ENCODE measurements around the gene AIF1L.
"Not testable (repeated sequence)": the region's sequence is repeated elsewhere in the genome, so short reads cannot be mapped to it uniquely, and the experiment has no call there.

The AIF1L gene

DNA sequence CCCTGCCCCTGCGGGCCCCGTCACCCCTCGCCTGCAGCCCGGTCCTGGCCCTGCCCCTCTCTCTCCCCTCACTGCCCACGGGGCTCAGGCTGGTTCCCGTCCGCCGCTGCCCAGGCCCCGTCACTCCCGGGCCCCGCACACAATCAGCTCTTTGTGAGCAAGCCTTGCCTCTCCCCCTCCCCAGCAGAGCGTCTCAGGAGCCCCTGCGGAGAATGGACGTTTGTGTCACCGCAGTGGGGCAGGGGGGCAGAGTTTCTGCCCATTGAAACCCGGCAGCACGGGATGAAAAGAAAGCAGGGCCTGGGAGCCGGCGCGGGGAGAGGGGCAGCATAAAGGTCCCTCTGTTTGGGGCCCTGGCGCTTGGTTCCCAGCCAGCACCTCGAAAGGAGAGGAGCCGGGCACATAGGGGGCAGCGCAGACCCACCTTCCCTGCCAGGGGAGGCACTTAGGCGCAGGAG is 15.6 kb downstream of the AIF1L start:
- no peaks in the 10 kb centered on the region for H3K27me3 ChIP-seq (replicated peaks; ENCODE audit: control insufficient read depth, insufficient read depth, low read length, poor library complexity, severe bottlenecking)
- H3K9me3 ChIP-seq (ENCODE audit: control insufficient read depth, low read length), result no peaks in the 10 kb centered on the region
- no peaks in the 10 kb centered on the region for H3K36me3 ChIP-seq (ENCODE audit: control insufficient read depth, insufficient read depth, low read length)
- no peaks in the 10 kb centered on the region for H3K4me1 ChIP-seq (ENCODE audit: control insufficient read depth, insufficient read depth, low read length, poor library complexity, severe bottlenecking)
- no peak overlapping the region for H3K27ac ChIP-seq (ENCODE audit: insufficient read depth, low read length, poor library complexity, severe bottlenecking)
- no peak overlapping the region for H3K4me3 ChIP-seq (ENCODE audit: insufficient read depth, low read depth, low read length, poor library complexity, severe bottlenecking)
- DNase-seq, result no peak

- Histone ChIP-seq H3K36me3 (ENCODE audit: control insufficient read depth, insufficient read depth, low read length) (no peaks in the 10 kb centered on the region), H3K4me1 (ENCODE audit: control insufficient read depth, insufficient read depth, low read length, poor library complexity, severe bottlenecking) (no peaks in the 10 kb centered on the region), H3K9me3 (ENCODE audit: control insufficient read depth, low read length) (no peaks in the 10 kb centered on the region), H3K27ac (ENCODE audit: insufficient read depth, low read length, poor library complexity, severe bottlenecking) (no peak overlapping the region), H3K4me3 (ENCODE audit: insufficient read depth, low read depth, low read length, poor library complexity, severe bottlenecking) (no peak overlapping the region), H3K27me3 (replicated peaks; ENCODE audit: control insufficient read depth, insufficient read depth, low read length, poor library complexity, severe bottlenecking) (no peaks in the 10 kb centered on the region)
- no peak for DNase-seq
Observed at GRCh38 chr9:131112374-131113154, 16.2 kb downstream of the AIF1L start.

- Histone ChIP-seq H3K36me3 (ENCODE audit: control insufficient read depth, insufficient read depth, low read length) (no peaks in the 10 kb centered on the region), H3K4me1 (ENCODE audit: control insufficient read depth, insufficient read depth, low read length, poor library complexity, severe bottlenecking) (no peaks in the 10 kb centered on the region), H3K27me3 (replicated peaks; ENCODE audit: control insufficient read depth, insufficient read depth, low read length, poor library complexity, severe bottlenecking) (no peaks in the 10 kb centered on the region), H3K4me3 (ENCODE audit: insufficient read depth, low read depth, low read length, poor library complexity, severe bottlenecking) (no peak overlapping the region), H3K9me3 (ENCODE audit: control insufficient read depth, low read length) (no peaks in the 10 kb centered on the region), H3K27ac (ENCODE audit: insufficient read depth, low read length, poor library complexity, severe bottlenecking) (no peak overlapping the region)
- no peak for DNase-seq
Observed at GRCh38 chr9:131113655-131114054, 17.3 kb downstream of the AIF1L start.

DNA sequence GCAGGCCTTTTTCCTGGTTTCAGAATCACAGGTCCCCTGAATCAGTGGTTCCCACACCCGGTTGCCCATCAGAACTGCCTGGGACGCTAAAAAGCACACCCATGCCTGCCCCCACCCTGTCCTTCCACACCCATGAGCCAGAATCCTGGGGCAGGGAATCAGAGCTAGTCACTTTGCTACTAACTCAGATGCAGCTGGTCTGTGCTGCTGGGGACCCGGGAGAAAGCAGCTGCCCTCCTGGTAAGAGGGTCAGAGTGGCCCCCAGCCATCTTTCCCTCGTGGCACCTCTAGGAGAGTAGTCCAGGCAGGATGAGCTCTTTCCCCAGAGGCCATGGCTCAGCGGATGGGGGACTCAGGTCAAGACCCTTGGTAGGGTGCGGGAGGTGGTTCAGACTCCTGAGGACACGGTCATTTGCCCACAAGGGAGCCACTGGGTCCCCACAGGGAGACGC is 17.8 kb downstream of the AIF1L start:
- H3K27ac ChIP-seq (ENCODE audit: insufficient read depth, low read length, poor library complexity, severe bottlenecking), result no peak overlapping the region
- H3K4me3 ChIP-seq (ENCODE audit: insufficient read depth, low read depth, low read length, poor library complexity, severe bottlenecking), result no peak overlapping the region
- no peaks in the 10 kb centered on the region for H3K27me3 ChIP-seq (replicated peaks; ENCODE audit: control insufficient read depth, insufficient read depth, low read length, poor library complexity, severe bottlenecking)
- H3K36me3 ChIP-seq (ENCODE audit: control insufficient read depth, insufficient read depth, low read length), result no peaks in the 10 kb centered on the region
- no peaks in the 10 kb centered on the region for H3K9me3 ChIP-seq (ENCODE audit: control insufficient read depth, low read length)
- DNase-seq, result no peak
- no peaks in the 10 kb centered on the region for H3K4me1 ChIP-seq (ENCODE audit: control insufficient read depth, insufficient read depth, low read length, poor library complexity, severe bottlenecking)

DNA sequence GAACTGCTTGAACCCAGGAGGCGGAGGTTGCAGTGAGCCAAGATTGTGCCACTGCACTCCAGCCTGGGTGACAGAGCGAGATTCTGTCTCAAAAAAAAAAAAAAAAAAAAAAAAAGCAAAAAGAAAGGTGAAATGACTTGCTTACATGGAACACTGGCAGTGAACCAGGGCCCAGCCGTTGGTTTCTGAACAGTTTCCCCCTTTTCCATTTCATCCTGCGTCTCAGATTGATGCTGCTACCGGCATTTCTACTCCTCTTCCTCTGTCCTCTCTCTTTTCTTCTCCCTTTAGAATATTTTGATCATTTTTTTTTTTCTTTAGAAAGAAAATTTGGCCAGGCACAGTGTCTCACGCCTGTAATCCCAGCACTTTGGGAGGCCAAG is 19.0 kb downstream of the AIF1L start:
- not testable (repeated sequence) for H3K27me3 ChIP-seq (replicated peaks; ENCODE audit: control insufficient read depth, insufficient read depth, low read length, poor library complexity, severe bottlenecking)

GRCh38 chr9:131116281-131117120 is 20.2 kb downstream of the AIF1L start:
- Histone ChIP-seq H3K4me3 (ENCODE audit: insufficient read depth, low read depth, low read length, poor library complexity, severe bottlenecking) (no peak overlapping the region), H3K9me3 (ENCODE audit: control insufficient read depth, low read length) (no peaks in the 10 kb centered on the region), H3K4me1 (ENCODE audit: control insufficient read depth, insufficient read depth, low read length, poor library complexity, severe bottlenecking) (no peaks in the 10 kb centered on the region), H3K27ac (ENCODE audit: insufficient read depth, low read length, poor library complexity, severe bottlenecking) (no peak overlapping the region), H3K36me3 (ENCODE audit: control insufficient read depth, insufficient read depth, low read length) (no peaks in the 10 kb centered on the region), H3K27me3 (replicated peaks; ENCODE audit: control insufficient read depth, insufficient read depth, low read length, poor library complexity, severe bottlenecking) (no peaks in the 10 kb centered on the region)
- no peak for DNase-seq

More for the DNA sequence above, 19.0 kb downstream of the AIF1L start:
- not testable (repeated sequence) for H3K4me3 ChIP-seq (ENCODE audit: insufficient read depth, low read depth, low read length, poor library complexity, severe bottlenecking); H3K9me3 ChIP-seq (ENCODE audit: control insufficient read depth, low read length); H3K27ac ChIP-seq (ENCODE audit: insufficient read depth, low read length, poor library complexity, severe bottlenecking); DNase-seq; H3K36me3 ChIP-seq (ENCODE audit: control insufficient read depth, insufficient read depth, low read length); H3K4me1 ChIP-seq (ENCODE audit: control insufficient read depth, insufficient read depth, low read length, poor library complexity, severe bottlenecking)

DNA sequence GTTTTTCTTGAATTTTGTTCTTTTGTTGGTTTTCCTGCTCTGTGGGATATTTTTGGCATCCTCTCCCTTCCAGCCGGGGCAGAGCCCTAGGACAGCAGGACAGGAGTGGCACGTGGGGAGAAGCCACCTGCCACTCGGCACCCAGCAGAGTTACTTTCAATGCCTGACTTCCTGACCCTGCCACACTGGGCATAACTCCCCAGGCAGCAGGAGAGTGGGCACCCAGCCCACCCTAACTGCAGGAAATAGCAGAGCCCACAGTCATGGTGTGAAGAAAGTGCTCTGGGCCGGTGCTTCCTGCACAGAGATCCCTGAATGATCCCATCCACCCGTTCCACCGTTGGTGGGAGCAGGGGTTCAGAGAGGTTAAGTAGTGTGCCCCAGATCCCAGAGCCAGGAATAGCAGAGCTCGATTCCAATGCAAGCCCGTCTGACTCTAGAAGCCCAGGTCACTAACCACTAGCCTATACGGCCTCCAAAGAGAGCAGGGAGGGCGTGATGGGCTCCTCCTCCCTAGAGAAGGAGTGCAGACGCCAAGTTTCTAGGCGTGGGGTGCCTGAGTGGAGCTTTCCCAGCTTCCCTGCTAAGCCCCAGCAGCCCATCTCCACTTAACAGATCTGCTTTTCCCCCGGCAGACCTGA is 20.9 kb downstream of the AIF1L start:
- Histone ChIP-seq H3K27ac (ENCODE audit: insufficient read depth, low read length, poor library complexity, severe bottlenecking) (no peak overlapping the region), H3K4me1 (ENCODE audit: control insufficient read depth, insufficient read depth, low read length, poor library complexity, severe bottlenecking) (no peaks in the 10 kb centered on the region), H3K36me3 (ENCODE audit: control insufficient read depth, insufficient read depth, low read length) (no peaks in the 10 kb centered on the region), H3K4me3 (ENCODE audit: insufficient read depth, low read depth, low read length, poor library complexity, severe bottlenecking) (no peak overlapping the region), H3K27me3 (replicated peaks; ENCODE audit: control insufficient read depth, insufficient read depth, low read length, poor library complexity, severe bottlenecking) (no peaks in the 10 kb centered on the region), H3K9me3 (ENCODE audit: control insufficient read depth, low read length) (no peaks in the 10 kb centered on the region)
- no peak for DNase-seq

- no peak overlapping the region for H3K4me3 ChIP-seq (ENCODE audit: insufficient read depth, low read depth, low read length, poor library complexity, severe bottlenecking)
- no peaks in the 10 kb centered on the region for H3K36me3 ChIP-seq (ENCODE audit: control insufficient read depth, insufficient read depth, low read length)
- H3K27me3 ChIP-seq (replicated peaks; ENCODE audit: control insufficient read depth, insufficient read depth, low read length, poor library complexity, severe bottlenecking), result no peaks in the 10 kb centered on the region
- no peaks in the 10 kb centered on the region for H3K4me1 ChIP-seq (ENCODE audit: control insufficient read depth, insufficient read depth, low read length, poor library complexity, severe bottlenecking)
- no peak for DNase-seq
- H3K27ac ChIP-seq (ENCODE audit: insufficient read depth, low read length, poor library complexity, severe bottlenecking), result no peak overlapping the region
- H3K9me3 ChIP-seq (ENCODE audit: control insufficient read depth, low read length), result no peaks in the 10 kb centered on the region
Observed at GRCh38 chr9:131117762-131118145, 21.4 kb downstream of the AIF1L start.

- no peak for DNase-seq
- no peaks in the 10 kb centered on the region for H3K9me3 ChIP-seq (ENCODE audit: control insufficient read depth, low read length)
- no peaks in the 10 kb centered on the region for H3K36me3 ChIP-seq (ENCODE audit: control insufficient read depth, insufficient read depth, low read length)
Observed at GRCh38 chr9:131119600-131119999, 23.3 kb downstream of the AIF1L start.

More at GRCh38 chr9:131119600-131119999, 23.3 kb downstream of the AIF1L start:
- Histone ChIP-seq H3K4me1 (ENCODE audit: control insufficient read depth, insufficient read depth, low read length, poor library complexity, severe bottlenecking) (peaks cover 2% of the 10 kb centered on the region), H3K27ac (ENCODE audit: insufficient read depth, low read length, poor library complexity, severe bottlenecking) (no peak overlapping the region), H3K4me3 (ENCODE audit: insufficient read depth, low read depth, low read length, poor library complexity, severe bottlenecking) (no peak overlapping the region), H3K27me3 (replicated peaks; ENCODE audit: control insufficient read depth, insufficient read depth, low read length, poor library complexity, severe bottlenecking) (no peaks in the 10 kb centered on the region)

Measured in effector memory CD4-positive, alpha-beta T cell (primary cell).